GM10266 (cell line): ENCODE measurements around the gene IRGC.

Source experiments
- DNase-seq: peaks from one replicate; pipeline ENCODE4 v3.0.0; 2012; ENCODE audit errors: extremely low spot score
- TF ChIP-seq, protein P1 (sequence below): IDR thresholded peaks from 2 replicates; pipeline ENCODE4 v1.5.1; 2012; ENCODE audit warnings: mild to moderate bottlenecking, low read depth; ENCODE audit not compliant: control insufficient read depth, insufficient read depth; ENCODE audit errors: missing control alignments

Gene IRGC, protein sequence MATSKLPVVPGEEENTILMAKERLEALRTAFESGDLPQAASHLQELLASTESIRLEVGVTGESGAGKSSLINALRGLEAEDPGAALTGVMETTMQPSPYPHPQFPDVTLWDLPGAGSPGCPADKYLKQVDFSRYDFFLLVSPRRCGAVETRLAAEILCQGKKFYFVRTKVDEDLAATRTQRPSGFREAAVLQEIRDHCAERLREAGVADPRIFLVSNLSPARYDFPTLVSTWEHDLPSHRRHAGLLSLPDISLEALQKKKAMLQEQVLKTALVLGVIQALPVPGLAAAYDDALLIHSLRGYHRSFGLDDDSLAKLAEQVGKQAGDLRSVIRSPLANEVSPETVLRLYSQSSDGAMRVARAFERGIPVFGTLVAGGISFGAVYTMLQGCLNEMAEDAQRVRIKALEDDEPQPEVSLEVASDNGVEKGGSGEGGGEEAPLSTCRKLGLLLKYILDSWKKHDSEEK

DNA sequence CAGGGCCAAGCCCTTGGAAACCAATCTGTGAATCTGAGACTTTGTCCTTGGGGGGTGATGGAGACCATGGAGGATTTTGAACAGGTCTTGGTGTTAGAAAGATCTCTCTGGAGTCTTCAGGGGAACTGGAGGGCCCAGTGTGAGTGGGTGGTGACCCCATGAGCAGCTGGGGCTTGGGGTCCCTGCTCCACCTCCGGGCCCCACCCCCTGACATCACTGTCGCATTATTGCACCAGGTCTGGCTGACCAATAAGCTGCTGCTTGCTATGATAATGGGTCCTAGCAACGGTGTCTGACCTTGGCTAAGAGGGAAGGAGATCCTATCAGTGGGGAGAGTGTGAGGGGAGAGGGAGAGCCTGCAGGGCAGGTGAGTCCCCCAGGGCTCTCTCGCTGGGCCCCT, at the start of gene IRGC:
Gene IRGC (plus strand): TSS at position 301 of the 400 bp plus-strand sequence. CDS start 2,483 bp downstream, outside the sequence.
- no peak for DNase-seq
- TF ChIP-seq, protein P1, sequence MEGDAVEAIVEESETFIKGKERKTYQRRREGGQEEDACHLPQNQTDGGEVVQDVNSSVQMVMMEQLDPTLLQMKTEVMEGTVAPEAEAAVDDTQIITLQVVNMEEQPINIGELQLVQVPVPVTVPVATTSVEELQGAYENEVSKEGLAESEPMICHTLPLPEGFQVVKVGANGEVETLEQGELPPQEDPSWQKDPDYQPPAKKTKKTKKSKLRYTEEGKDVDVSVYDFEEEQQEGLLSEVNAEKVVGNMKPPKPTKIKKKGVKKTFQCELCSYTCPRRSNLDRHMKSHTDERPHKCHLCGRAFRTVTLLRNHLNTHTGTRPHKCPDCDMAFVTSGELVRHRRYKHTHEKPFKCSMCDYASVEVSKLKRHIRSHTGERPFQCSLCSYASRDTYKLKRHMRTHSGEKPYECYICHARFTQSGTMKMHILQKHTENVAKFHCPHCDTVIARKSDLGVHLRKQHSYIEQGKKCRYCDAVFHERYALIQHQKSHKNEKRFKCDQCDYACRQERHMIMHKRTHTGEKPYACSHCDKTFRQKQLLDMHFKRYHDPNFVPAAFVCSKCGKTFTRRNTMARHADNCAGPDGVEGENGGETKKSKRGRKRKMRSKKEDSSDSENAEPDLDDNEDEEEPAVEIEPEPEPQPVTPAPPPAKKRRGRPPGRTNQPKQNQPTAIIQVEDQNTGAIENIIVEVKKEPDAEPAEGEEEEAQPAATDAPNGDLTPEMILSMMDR = no peak

DNA sequence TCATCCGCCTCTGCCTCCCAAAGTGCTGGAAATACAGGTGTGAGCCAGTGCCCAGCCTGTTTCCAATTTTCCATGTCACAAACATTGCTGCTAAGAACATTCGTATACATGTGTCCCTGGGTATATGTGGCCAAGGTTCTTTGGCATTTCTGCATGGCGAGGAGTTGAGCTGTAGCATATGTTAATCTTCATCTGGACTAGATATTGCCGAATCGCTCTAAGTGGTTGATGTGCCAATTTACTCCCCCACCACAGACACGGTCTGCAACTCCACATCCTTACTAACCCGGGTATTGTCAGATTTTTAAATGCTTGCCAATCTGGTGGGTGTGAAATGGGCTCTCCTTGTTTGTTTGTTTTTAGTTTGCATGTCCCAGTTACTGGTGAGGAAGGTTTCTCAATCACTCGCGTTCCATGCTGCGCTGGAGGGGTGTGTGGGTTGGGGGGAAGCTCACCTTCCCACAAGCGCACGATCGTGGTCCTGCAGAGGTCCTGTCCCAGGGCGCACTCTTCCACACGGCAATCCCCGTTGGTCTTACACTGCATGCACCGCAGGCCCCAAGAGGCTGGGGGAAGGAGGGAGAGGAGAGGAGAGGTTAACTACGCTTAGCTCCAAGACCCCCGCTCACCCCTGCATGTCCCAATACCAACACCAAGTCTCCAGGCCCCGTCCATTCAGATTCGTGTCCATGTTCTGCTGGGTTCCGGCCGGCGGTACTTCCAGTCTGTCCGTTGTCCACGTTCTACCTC, 48.6 kb upstream of the IRGC start:
- DNase-seq = no peak
- TF ChIP-seq, protein P1 = no peak

DNA sequence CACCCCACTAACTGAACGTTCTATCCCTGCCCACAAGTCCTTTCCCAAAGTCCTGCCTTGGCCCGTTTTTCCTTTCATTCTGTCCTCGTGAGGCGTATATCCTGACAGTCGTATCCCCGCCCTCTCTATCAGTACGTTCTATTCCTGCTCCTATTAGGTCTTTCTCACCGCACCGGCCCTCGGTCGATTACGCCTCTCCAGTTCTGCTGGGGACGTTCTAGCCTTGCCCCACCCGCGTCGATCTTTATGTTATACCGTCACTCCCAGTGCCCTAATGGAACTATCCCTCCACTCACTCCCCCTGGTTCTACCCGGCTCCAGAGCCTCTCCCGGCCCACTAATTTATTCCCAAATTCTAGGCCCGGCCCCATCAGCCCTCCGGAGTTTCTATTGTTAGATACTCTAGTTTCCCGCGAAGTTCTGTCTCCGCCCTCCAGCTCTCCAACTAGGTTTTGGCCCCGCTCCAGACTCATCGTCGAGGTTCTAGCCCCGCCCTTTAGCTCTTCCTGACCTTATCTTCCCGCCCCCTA, 47.9 kb upstream of the IRGC start:
- DNase-seq = no peak
- TF ChIP-seq, protein P1 = no peak

DNA sequence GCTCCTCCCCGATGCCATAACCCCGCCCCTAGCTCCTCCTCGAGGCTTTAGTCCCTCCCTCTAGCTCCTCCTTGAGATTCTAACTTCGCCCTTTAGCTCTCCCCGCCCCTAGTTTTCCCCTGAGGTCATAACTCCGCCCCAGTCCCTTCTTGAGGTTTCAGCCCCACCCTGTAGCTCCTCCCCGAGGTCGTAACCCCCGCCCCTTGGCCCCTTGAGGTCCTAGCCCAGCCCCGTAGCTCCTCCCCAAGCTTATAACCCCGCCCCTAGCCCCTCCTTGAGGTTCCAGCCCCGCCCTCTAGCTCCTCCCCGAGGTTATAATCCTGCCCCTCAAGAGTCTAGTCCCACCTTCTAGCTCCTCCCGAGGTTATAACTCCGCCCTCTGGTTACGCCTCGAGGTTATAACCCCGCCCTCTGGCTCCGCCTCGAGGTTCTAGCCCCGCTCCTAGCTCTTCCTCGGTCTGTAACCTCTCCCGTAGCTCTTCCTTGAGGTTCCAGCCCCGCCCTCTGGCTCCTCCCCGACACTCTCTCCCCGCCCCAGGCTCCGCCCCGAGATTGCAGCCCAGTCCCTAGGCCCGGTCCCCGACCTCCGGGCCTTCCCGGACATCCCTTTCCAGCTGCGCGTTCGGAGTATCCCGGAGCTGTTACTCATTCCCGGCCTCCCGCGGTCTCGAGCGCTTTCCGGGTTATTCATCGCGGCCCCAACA, 47.3 kb upstream of the IRGC start:
- DNase-seq = peak; percentile 95
- TF ChIP-seq, protein P1 = no peak

DNA sequence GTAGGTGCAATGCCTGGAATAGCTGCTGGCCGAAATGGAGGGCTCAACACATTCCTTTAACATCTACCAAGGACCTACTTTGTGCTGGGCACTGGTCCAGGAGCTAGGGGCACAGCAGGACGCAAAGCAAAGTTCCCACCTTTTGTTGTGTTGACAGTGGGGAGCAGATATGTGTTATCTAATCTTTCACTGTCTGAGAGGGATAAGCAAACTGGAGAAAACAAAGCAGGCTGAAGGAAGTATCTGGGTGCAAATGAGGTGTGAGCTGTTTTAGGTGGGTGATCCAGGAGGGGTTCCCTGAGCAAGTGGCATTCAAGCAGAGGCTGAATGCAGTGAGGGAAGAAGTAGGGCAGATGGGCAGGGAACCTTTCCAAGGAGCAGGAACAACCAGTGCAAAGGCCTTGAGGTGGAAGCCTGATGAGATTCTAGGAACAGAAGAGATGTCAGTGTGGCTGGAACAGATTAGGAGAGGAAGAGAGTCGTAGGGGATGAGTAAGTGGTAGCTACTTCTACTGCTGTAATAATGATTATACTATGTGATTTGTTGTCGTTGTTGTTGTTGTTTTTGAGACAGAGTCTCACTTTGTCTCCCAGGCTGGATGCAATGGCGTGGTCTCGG, 43.7 kb upstream of the IRGC start:
- TF ChIP-seq, protein P1 = no peak
- no peak for DNase-seq

DNA sequence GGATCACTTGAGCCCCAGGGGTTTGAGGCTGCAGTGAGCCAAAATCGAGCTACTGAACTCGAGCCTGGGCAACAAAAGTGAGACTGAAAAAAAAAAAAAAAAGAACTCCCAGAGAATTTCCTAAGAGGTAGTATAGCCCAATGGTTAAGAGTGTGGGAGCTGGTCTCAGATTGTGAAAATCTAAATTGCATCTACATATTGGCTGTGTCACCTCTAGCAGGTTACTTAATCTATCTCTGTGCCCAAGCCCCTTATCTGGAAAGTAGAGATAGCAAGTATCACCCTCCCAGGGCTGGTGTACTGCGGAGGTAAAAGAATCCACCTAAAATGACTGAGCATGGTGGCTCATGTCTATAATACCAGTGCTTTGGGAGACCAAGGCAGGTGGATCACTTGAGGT, 42.2 kb upstream of the IRGC start:
- TF ChIP-seq, protein P1 = no peak

More for the DNA sequence above, 42.2 kb upstream of the IRGC start:
- no peak for DNase-seq
